ENCODE measurements around the gene SPSB4.

SPSB4 gene

GRCh38 chr3:141123677-141124410 lies 72.7 kb downstream of the SPSB4 start:
- no peak for DNase-seq

DNA sequence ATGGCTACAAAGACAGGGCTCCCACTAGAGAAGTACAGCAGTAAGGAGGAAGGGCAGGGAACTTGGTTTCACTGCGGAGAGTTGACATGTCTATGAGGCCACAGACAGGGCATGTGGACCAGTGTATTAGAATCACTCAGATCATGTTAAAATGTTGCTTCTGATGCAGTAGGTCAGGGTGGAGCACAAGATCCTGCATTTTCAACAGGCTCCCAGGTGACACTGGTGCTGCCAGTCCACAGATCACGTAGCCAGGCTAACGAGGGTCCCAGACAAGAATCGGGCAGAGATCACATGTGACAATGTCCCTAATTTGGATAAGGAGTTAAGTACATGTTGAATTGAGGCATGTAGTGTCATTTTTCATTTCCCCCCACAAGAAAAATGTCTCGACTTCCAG lies 73.6 kb downstream of the SPSB4 start:
- no peak for DNase-seq

DNA sequence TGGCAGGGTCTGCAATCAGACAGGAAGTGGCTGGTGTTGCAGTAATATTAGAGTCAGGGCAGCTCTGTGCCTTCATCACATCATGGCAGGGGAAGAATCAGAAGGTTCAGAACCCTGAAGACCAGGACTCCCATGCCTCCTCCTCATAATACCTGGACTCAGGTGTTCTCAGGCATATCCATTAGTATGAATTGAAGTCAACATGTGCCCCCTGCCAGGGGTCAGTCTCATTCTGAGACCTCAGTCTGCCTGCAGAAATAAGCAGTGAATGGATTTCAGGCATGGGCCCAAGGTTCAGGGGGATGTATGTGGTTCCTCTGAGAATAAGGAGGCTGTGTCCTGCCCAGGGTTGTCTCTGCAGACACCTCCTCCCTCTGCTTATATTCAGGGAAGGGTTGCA lies 74.2 kb downstream of the SPSB4 start:
- DNase-seq = no peak

DNA sequence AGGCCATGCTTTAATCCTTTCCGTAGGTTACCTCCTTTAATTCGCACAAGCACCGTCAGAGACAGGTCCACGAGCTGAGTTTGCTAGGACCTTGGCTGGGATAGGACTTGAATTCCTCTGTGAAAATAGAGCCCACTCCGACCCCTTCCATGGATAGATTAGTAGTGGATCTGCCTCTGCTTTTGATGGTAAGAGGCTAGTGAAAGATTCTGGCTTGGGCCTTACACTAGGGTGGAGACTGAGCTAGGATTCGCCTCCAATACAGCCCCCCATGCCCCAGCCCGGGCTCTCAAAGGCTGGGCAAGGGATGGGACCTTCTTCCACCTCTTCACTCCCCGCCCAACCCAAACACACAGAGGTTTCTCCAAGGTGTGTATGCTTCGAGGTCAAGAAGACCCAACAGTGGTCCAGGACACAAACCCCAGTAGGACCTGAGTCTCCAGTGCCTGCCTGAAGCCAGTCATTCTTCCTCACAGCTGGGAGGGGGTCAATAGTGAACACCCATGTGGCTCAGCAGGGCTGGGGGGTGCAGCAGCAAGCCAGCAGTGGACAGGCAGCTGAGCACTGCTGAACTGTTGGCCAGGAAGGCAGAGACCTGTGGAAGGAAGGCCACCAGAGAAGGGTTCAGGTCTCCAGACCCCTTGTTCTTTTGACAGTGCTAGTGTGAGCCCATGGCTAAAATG lies 75.7 kb downstream of the SPSB4 start:
- DNase-seq = no peak

DNA sequence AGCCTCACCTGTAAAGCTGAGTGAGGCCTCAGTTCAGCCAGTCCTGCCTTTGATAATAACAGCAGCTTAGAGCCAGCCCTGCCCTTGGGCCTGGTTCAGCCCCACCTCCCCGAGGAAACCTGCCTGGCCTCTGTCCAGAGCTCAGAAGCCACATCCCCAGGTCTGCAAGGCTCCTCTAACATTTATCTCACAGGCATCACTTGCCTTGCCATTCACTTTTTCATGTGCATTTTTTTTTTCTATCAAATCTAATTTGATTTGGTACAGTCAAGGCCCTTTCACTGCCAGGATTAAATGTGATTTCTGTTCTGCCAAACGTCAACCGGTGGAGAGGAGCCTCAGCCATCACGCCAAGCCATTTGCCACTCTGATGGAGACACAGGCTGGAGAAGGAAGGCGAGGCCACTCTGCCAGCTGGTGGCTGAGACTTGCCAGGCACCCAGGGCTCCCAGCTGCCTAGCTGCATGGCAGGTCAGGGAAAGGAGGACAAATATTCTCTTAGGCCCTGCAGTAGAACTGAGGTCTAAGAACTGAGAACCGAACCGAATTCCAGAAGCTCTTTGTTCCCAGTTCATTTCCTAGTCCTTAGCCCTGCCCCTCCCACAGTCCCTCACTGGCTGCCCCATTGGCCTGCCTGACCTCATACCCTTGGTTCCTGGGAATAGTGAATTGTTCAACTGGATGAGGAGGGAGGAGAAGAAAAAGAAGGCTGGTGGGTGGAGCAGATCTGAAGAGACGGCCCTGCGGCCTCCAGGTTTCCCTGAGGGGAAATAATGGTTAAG lies 76.4 kb downstream of the SPSB4 start:
- no peak for DNase-seq

- DNase-seq = no peak
Measured at GRCh38 chr3:141128126-141128777, 77.1 kb downstream of the SPSB4 start.

DNA sequence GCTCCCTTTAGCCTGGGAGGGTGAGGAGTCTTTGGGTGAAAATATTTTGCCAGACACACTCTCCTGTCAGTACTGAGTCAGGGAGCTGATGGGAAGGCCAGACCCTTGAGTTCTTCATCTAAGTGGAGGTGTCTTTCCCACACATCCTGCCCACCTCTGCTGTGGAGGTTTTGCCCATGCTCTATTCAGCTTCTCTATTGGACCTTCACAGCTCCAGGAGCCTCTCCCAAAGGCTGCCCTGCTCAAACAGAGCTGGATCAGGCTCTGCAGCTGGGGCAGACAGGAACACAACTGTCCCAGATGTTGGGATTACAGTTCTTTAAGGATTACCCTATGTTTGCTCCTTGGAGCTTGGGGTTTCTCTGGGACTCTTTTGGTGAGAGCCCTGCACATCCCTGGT lies 77.9 kb downstream of the SPSB4 start:
- no peak for DNase-seq

DNA sequence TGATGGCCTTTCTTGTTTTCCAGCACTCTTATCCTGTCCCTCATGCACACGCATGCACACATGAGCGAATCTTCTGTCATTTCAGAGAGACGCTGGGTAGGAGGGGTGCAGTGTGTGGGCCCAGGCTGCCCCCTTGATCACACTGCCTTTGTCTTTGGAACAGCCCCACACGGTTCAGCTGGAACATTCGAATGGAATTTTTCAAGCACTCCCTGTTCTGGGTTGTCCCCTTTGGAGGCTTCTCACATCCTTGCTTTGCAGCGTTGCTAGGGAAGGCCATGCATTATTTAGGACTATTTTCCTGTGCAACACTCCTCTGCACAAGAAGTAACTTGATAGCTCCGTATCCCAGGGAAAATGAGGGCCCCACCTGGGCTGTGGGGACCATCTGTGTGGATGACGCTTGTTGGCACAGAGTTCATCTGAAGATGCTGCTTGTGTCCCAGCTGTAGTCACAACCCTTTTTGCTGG lies 78.4 kb downstream of the SPSB4 start:
- peak; percentile 0 for DNase-seq

DNA sequence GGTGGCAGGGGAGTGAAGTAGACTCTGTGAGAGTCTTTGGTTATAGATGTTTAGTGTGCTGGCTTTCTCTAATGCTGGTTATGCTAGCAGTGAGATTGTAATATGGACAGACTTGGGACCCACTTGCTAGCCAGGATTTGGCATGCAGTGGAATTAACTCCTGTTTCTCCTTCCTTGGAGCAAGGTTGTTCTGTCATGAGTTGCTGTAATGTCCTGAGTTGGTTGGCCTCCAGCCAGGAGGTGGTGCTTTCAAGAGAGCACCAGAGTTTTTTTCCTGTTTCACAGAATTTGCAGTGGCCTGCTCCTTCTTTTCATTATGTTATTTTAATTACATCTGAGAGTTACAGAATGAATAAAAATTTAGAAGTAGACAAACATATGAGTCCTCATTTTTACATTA lies 92.4 kb downstream of the SPSB4 start:
- DNase-seq = no peak

DNA sequence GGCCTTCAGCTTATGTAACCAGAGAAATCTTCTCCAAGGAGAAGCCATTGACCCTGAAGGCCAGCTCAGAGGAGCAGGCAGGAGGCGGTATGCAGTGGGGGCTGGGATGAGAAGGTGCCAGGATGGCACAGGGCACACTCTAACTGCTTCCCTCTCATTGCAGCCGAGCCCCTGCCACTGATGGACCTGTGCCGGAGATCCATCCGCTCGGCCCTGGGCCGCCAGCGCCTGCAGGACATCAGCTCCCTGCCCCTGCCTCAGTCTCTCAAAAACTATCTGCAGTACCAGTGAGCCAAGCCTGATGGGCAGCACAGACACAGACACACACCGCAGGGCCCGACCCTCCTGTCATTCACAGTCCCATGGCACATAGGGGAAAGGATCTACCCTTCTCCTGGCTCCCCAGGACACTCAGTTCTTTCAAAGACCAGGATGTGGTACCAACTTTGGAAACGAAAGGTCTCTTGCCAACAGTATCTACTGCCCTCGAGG lies 95.9 kb downstream of the SPSB4 start:
- DNase-seq = no peak

- DNase-seq = no peak
Measured at GRCh38 chr3:141147657-141148056, 96.5 kb downstream of the SPSB4 start.

- no peak for DNase-seq
Measured at GRCh38 chr3:141148169-141148568, 97.0 kb downstream of the SPSB4 start.

GRCh38 chr3:141148770-141149169 lies 97.6 kb downstream of the SPSB4 start:
- no peak for DNase-seq

DNA sequence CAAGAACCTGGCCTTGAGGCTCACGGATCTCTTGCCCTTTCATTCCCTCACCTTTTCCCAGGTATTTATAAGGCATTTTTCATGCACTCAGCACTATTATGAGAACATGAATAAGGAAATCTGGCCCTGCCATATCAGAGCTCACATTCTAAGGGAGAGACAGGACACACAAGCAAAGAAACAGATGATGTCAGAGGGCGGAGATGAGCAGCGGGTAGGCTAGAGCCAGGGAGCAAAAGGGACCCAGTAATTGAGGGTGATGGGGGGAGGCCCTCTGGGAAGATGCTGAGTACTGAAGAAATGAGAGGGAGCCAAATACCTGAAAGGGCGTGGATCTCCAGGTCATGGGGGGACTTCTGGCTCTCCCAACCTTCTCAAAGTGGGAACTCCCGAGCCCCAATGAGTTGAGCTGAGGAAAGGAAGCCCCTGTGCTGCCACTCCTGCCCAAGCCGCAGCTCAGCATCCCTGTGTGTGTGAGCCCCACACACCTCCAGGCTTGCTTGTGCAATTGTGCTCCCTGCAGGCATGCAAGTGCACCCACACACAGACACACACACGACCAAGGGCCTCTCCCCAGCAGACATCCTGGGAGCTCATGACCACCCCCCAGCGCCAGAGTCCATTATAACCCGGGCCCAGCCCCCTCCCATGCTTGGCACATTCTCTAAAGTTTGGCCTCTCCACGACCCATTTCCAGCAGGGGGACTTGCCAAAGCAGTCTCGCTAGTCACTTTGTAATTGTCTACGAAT lies 99.1 kb downstream of the SPSB4 start:
- DNase-seq = no peak

GRCh38 chr3:141150931-141151330 lies 99.8 kb downstream of the SPSB4 start:
- no peak for DNase-seq

GRCh38 chr3:141151439-141151838 lies 100.3 kb downstream of the SPSB4 start:
- DNase-seq = no peak

DNA sequence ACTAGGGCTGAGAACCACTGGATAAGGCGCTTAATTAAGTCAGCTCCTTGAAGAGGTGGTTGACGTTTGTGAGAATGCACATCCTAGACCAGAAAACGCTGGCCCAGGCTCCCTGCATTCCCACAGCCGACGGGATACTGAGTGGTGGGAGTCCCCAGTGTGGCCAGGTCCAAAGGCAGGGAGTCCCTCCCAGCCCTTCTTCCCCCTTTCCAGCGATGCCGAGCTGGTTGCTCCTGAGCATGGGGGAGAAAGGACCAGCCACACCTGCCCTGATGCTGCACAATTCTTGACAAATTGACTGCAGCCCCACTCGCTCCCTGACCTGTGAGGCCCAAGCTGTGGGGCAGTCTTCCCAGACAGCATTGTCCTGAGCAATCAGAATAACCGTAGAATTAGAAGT lies 101.0 kb downstream of the SPSB4 start:
- DNase-seq = no peak

GRCh38 chr3:141152801-141153678 lies 101.9 kb downstream of the SPSB4 start:
- DNase-seq = no peak

DNA sequence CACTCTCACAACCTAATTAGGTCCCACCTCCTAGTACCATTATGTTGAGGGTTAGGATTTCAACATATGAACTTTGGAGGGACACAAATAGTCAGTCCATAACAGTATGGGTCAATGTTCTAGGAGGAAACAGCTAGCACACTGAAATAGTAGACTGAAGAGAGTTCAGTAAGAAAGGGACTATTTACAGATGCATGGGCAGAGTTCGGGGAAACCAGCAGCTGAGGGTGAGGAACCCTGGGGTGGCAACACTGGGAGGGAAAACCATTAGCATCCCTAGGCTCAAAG lies 102.5 kb downstream of the SPSB4 start:
- DNase-seq = no peak

- no peak for DNase-seq
Measured at GRCh38 chr3:141164852-141165251, 113.7 kb downstream of the SPSB4 start.

- DNase-seq = no peak
Measured at GRCh38 chr3:141167681-141168080, 116.5 kb downstream of the SPSB4 start.
